H1 (cell line): ENCODE data around the gene CMTR1. TPM values are rescaled to one million over a fixed set of nuclear protein-coding genes. Genes with fewer than 3 reads are reported as not detected.

Experiments used
- CTCF ChIA-PET: fragments of 300-600 bp; sonication (Branson Sonifier 250); formaldehyde crosslinking; loops from one replicate; lab custom pipeline; 2021; ENCODE audit not compliant: partially characterized antibody; lab: Charles Lee
- POLR2A ChIA-PET: fragments of 300-600 bp; sonication (Branson Sonifier 250); formaldehyde crosslinking; loops from one replicate; lab custom pipeline; 2021; ENCODE audit warnings: inconsistent platforms; ENCODE audit not compliant: partially characterized antibody; lab: Charles Lee
- DNase-seq, 2 experiments: peaks; one replicate each; pipeline versions ENCODE4 v3.0.0 to v3.0.0-alpha.2; 2010 to 2022; ENCODE audit warnings: low spot score in 2 of 2, low read depth in 1 of 2, mixed read lengths in 1 of 2
- FAIRE-seq: peaks from 2 replicates; lab custom pipeline; 2011; peaks lifted over from hg19 to GRCh38; lab: Jason Lieb, UNC
- H2AFZ ChIP-seq: 2 replicates; pipeline ENCODE4 v1.8.1; 2012; ENCODE audit warnings: low read length, inconsistent platforms
- H2AK5ac ChIP-seq: 2 replicates; pipeline ENCODE4 v1.6.1; 2013; ENCODE audit warnings: low read depth, low read length
- H2BK120ac ChIP-seq: replicated peaks from 2 replicates; pipeline ENCODE3; 2013; ENCODE audit warnings: low read depth, low read length, inconsistent platforms
- H2BK12ac ChIP-seq: 2 replicates; pipeline ENCODE4 v1.6.1; 2013; ENCODE audit warnings: low read depth, low read length
- H2BK15ac ChIP-seq: 2 replicates; pipeline ENCODE4 v1.6.1; 2013; ENCODE audit warnings: low read length
- H2BK20ac ChIP-seq: 2 replicates; pipeline ENCODE4 v1.6.1; 2013; ENCODE audit warnings: low read length
- H2BK5ac ChIP-seq: 2 replicates; pipeline ENCODE4 v1.6.1; 2013; ENCODE audit warnings: low read depth, low read length
- H3K14ac ChIP-seq: 2 replicates; pipeline ENCODE4 v1.6.1; 2013; ENCODE audit warnings: inconsistent platforms; ENCODE audit not compliant: insufficient read length
- H3K18ac ChIP-seq: 2 replicates; pipeline ENCODE4 v1.6.1; 2013; ENCODE audit warnings: low read length; ENCODE audit errors: extremely low read depth
- H3K23ac ChIP-seq: 2 replicates; pipeline ENCODE4 v1.6.1; 2013; ENCODE audit warnings: inconsistent platforms; ENCODE audit not compliant: insufficient read length
- H3K23me2 ChIP-seq: 2 replicates; pipeline ENCODE4 v1.6.1; 2013; ENCODE audit warnings: low read depth, low read length
- H3K27ac ChIP-seq: 2 replicates; pipeline ENCODE4 v1.6.1; 2011; ENCODE audit warnings: low read depth, low read length, inconsistent platforms
- H3K27me3 ChIP-seq, 4 experiments: replicated peaks in 1 of 4; 1 replicate in 1 of 4; 2 replicates in 3 of 4; pipeline versions ENCODE4 v1.6.1 to v1.8.1; 2011 to 2013; ENCODE audit warnings: low read length in 3 of 4, mild to moderate bottlenecking in 3 of 4, inconsistent platforms in 2 of 4, mixed read lengths in 2 of 4, moderate library complexity in 1 of 4; ENCODE audit not compliant: control insufficient read depth in 3 of 4, insufficient read depth in 3 of 4; ENCODE audit errors: extremely low read depth in 1 of 4
- H3K36me3 ChIP-seq, 4 experiments: 2 replicates each; pipeline versions ENCODE4 v1.6.1 to v1.8.1; 2011 to 2013; ENCODE audit warnings: mild to moderate bottlenecking in 4 of 4, low read length in 3 of 4, moderate library complexity in 2 of 4, control low read depth in 1 of 4, inconsistent platforms in 1 of 4; ENCODE audit not compliant: insufficient read depth in 4 of 4, control insufficient read depth in 2 of 4
- H3K4ac ChIP-seq: replicated peaks from 2 replicates; pipeline ENCODE3; 2013; ENCODE audit warnings: low read length, low read depth, mixed read lengths, inconsistent platforms; ENCODE audit not compliant: insufficient read length
- H3K4me1 ChIP-seq, 4 experiments: replicated peaks in 1 of 4; 1 replicate in 1 of 4; 2 replicates in 3 of 4; pipeline versions ENCODE4 v1.6.1 to v1.8.1; 2011 to 2013; ENCODE audit warnings: low read length in 3 of 4, inconsistent platforms in 2 of 4, mixed read lengths in 1 of 4; ENCODE audit not compliant: insufficient read depth in 4 of 4, control insufficient read depth in 3 of 4
- H3K4me2 ChIP-seq, 2 experiments: 2 replicates each; pipeline versions ENCODE4 v1.6.1 to v1.8.1; 2011 to 2013; ENCODE audit warnings: low read depth in 2 of 2, low read length in 2 of 2, control low read depth in 1 of 2, inconsistent platforms in 1 of 2, mild to moderate bottlenecking in 1 of 2; ENCODE audit not compliant: insufficient read depth in 1 of 2
- H3K4me3 ChIP-seq, 4 experiments: fragments of 200-600, 300-600 bp in 1 of 4; sonication (generic), shearing (Covaris generic), sonication (Bioruptor Twin) in 1 of 4; 2 replicates each; pipeline versions ENCODE4 v1.5.1 to v1.8.1; 2011 to 2016; ENCODE audit warnings: low read length in 4 of 4, low read depth in 3 of 4, control low read depth in 2 of 4, inconsistent platforms in 2 of 4, mild to moderate bottlenecking in 2 of 4, mixed read lengths in 1 of 4, moderate library complexity in 1 of 4; ENCODE audit not compliant: insufficient read depth in 2 of 4; ENCODE audit errors: extremely low read depth in 1 of 4
- H3K56ac ChIP-seq: replicated peaks from 2 replicates; pipeline ENCODE3; 2013; ENCODE audit warnings: low read depth, mild to moderate bottlenecking, mixed read lengths, low read length, inconsistent platforms; ENCODE audit not compliant: insufficient read length
- H3K79me1 ChIP-seq: 2 replicates; pipeline ENCODE4 v1.6.1; 2013; ENCODE audit warnings: low read depth, low read length, control low read depth
- H3K79me2 ChIP-seq, 2 experiments: 2 replicates each; pipeline versions ENCODE4 v1.6.1 to v1.8.1; 2012 to 2013; ENCODE audit warnings: low read length in 2 of 2, mild to moderate bottlenecking in 2 of 2, inconsistent platforms in 1 of 2; ENCODE audit not compliant: insufficient read depth in 2 of 2, control insufficient read depth in 1 of 2
- H3K9ac ChIP-seq, 4 experiments: replicated peaks in 1 of 4; 1 replicate in 1 of 4; 2 replicates in 3 of 4; pipeline versions ENCODE4 v1.6.1 to v1.8.1; 2011 to 2013; ENCODE audit warnings: low read depth in 3 of 4, low read length in 3 of 4, control low read depth in 2 of 4, mild to moderate bottlenecking in 2 of 4, moderate library complexity in 2 of 4, inconsistent platforms in 1 of 4; ENCODE audit errors: extremely low read depth in 1 of 4
- H3K9me3 ChIP-seq, 2 experiments: 2 replicates each; pipeline versions ENCODE4 v1.6.1 to v1.8.1; 2012 to 2013; ENCODE audit warnings: mild to moderate bottlenecking in 2 of 2, moderate library complexity in 2 of 2, control low read depth in 1 of 2, inconsistent platforms in 1 of 2, low read depth in 1 of 2, low read length in 1 of 2, mixed read lengths in 1 of 2; ENCODE audit not compliant: insufficient read depth in 2 of 2
- H4K20me1 ChIP-seq, 2 experiments: replicated peaks in 1 of 2; 2 replicates each; pipeline versions ENCODE3 to v1.8.1; 2011 to 2013; ENCODE audit warnings: inconsistent platforms in 2 of 2, low read length in 2 of 2, mild to moderate bottlenecking in 1 of 2; ENCODE audit not compliant: insufficient read depth in 2 of 2, control insufficient read depth in 1 of 2
- H4K5ac ChIP-seq: 2 replicates; pipeline ENCODE4 v1.6.1; 2013; ENCODE audit warnings: low read length, low read depth, mixed read lengths, inconsistent platforms; ENCODE audit not compliant: insufficient read length
- H4K8ac ChIP-seq: 2 replicates; pipeline ENCODE4 v1.8.0; 2013; ENCODE audit warnings: mild to moderate bottlenecking, moderate library complexity, low read length, inconsistent platforms; ENCODE audit not compliant: insufficient read depth; ENCODE audit errors: extremely low read depth
- H4K91ac ChIP-seq: replicated peaks from 2 replicates; pipeline ENCODE3; 2013; ENCODE audit warnings: low read length, mixed read lengths, inconsistent platforms; ENCODE audit not compliant: insufficient read length
- BACH1 ChIP-seq: IDR thresholded peaks from 2 replicates; pipeline ENCODE4 v1.6.1; 2012; ENCODE audit warnings: low read length, improper control_type of control experiment
- CEBPB ChIP-seq: IDR thresholded peaks from 2 replicates; pipeline ENCODE4 v1.6.1; 2012; ENCODE audit warnings: low read depth, low read length
- CHD2 ChIP-seq: IDR thresholded peaks from 2 replicates; pipeline ENCODE4 v1.6.1; 2012; ENCODE audit warnings: low read length, improper control_type of control experiment
- CTBP2 ChIP-seq: IDR thresholded peaks from 2 replicates; pipeline ENCODE4 v1.7.0; 2011; ENCODE audit warnings: borderline replicate concordance, mild to moderate bottlenecking, moderate library complexity, mixed read lengths, low read length; ENCODE audit not compliant: insufficient read depth, insufficient read length
- EGR1 ChIP-seq: IDR thresholded peaks from 2 replicates; pipeline ENCODE4 v1.6.1; 2011; ENCODE audit warnings: low read depth, low read length, borderline replicate concordance
- FOSL1 ChIP-seq: IDR thresholded peaks from 2 replicates; pipeline ENCODE4 v1.6.1; 2011; ENCODE audit warnings: mild to moderate bottlenecking, low read depth, low read length, moderate library complexity; ENCODE audit not compliant: insufficient read depth
- MAFK ChIP-seq: IDR thresholded peaks from 2 replicates; pipeline ENCODE4 v1.6.1; 2012; ENCODE audit warnings: low read depth, mild to moderate bottlenecking, improper control_type of control experiment, low read length
- RXRA ChIP-seq: IDR thresholded peaks from 2 replicates; pipeline ENCODE4 v1.6.1; 2011; ENCODE audit warnings: low read depth, mild to moderate bottlenecking, low read length, moderate library complexity; ENCODE audit not compliant: insufficient read depth
- SIRT6 ChIP-seq: IDR thresholded peaks from one replicate; pipeline ENCODE4 v1.7.1; 2012; ENCODE audit warnings: low read length, inconsistent platforms
- SUZ12 ChIP-seq: fragments of 200-600 bp; sonication (generic); IDR thresholded peaks from 2 replicates; pipeline ENCODE4 v1.6.1; 2012; ENCODE audit warnings: mild to moderate bottlenecking, inconsistent platforms, low read length, moderate library complexity, mixed read lengths
- TEAD4 ChIP-seq: IDR thresholded peaks from 2 replicates; pipeline ENCODE4 v1.6.1; 2012; ENCODE audit warnings: low read depth, low read length, inconsistent platforms, mixed read lengths
- WGBS, 2 experiments: shearing (Covaris generic) in 1 of 2; methylation state at CpG; one replicate each; pipeline versions ENCODE4 v1.1.6 to v1.1.7; 2013 to 2015; ENCODE audit warnings: low lambda C conversion rate in 2 of 2, mixed read lengths in 2 of 2, inconsistent platforms in 1 of 2, low coverage in 1 of 2, missing lambda C conversion rate in 1 of 2; ENCODE audit not compliant: insufficient replicate concordance in 2 of 2, insufficient coverage in 1 of 2, insufficient read length in 1 of 2; ENCODE audit errors: extremely low coverage in 1 of 2, missing lambda C conversion rate in 1 of 2; 5-methylcytosine and 5-hydroxymethylcytosine counted together
- polyA plus RNA-seq, 7 experiments: library from polyadenylated mRNA; depleted of rRNA in 3 of 7; stranded (reverse) in 5 of 7; unstranded in 2 of 7; fragments of >200 nt in 5 of 7; fragments of 200-250 nt in 2 of 7; gene quantifications; 1 replicate in 5 of 7; 2 replicates in 1 of 7; 4 replicates in 1 of 7; pipeline versions ENCODE4 v1.2.1 to v1.2.3, GENCODE V29; 2011 to 2013; ENCODE audit warnings: missing spikeins in 2 of 7, mixed read lengths in 2 of 7
- total RNA-seq: library from RNA; stranded (reverse); fragmentation: NEBNext Ultra II Directional; extraction: Animal tissue kit (Norgen Biotek cat#: 25700); gene quantifications from 2 replicates; pipeline ENCODE4 v1.2.1, GENCODE V29; 2021
- TF ChIP-seq, protein P1 (sequence below): IDR thresholded peaks from 2 replicates; pipeline ENCODE4 v1.6.1; 2012; ENCODE audit warnings: inconsistent platforms

The CMTR1 gene
- total and polyA plus RNA-seq, 2 of the 8 experiments (the other 6 are each of a cell fraction or from before 2014, with no cell fraction given), result 15.2 to 33.1 TPM

DNA sequence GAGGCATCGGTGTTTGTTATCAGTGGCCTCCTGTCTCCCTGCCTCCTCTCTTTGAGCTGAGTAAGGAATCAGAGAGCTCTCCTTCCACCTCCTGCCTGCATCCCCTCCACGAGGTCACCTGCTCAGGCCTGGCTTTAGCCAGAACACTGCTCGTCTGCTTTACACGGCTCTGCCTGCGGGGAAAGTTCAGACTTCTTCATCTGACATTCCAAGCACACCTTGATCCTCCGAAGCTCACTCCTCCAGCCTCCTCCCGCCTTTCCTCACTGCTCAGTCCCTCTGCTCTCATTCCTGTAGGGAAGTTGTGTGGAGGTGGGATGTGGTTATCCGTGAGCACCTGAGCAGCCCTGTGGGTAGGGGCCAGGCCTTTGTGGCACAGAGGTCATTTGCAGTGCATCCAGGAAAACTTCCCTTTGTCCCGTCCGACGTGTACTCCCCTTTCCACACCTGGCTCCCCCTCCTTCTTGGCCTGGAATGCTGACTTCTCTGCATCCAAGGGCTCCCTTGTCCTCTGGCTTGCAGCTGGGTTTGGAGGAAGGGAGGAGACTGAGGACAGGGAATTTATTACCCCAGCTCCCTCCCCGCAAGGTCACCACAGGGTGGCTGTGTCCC, 79.5 kb downstream of the CMTR1 start:
- peak overlapping the region in 1 of 4 experiments; percentile 20; a peak in 1 of 7 replicates for H3K9ac ChIP-seq
- H4K20me1 ChIP-seq, result no peaks in the 10 kb centered on the region
- CTCF ChIA-PET, result interaction anchor here (0.6 to 2.8 kb wide), 16 partner anchors 10 to 219 kb away, joined by 3 to 14 read pairs (median 5); no protein-coding TSS in a partner anchor
- no peaks in the 10 kb centered on the region for H3K79me1 ChIP-seq
- peaks cover 5% of the 10 kb centered on the region for H3K23me2 ChIP-seq
- H3K4me2 ChIP-seq, result peak overlapping the region; percentile 68 to 73
- H3K79me2 ChIP-seq, result no peaks in the 10 kb centered on the region
- peak in 1 of 2 experiments; percentile 71 for DNase-seq
- H3K14ac ChIP-seq, result peak overlapping the region; percentile 14
- peak overlapping the region; percentile 93 for H4K91ac ChIP-seq
- peak overlapping the region; percentile 72 for H3K18ac ChIP-seq
- H3K36me3 ChIP-seq, result no peaks in the 10 kb centered on the region
- peak overlapping the region in 3 of 4 experiments; percentile 10 to 49 (median 26); a peak in 5 of 8 replicates for H3K4me3 ChIP-seq
- H2AK5ac ChIP-seq, result no peak overlapping the region
- H3K4ac ChIP-seq, result no peak overlapping the region
- H4K8ac ChIP-seq, result peak overlapping the region; percentile 74; the same call in 1 of the 2 replicates
- H2AFZ ChIP-seq, result peak overlapping the region; percentile 90
- H2BK120ac ChIP-seq, result peak overlapping the region; percentile 8
- peak overlapping the region; percentile 53 for H2BK20ac ChIP-seq
- no peak overlapping the region for H4K5ac ChIP-seq
- H2BK15ac ChIP-seq, result peak overlapping the region; percentile 93; the same call in 1 of the 2 replicates
- WGBS, 2 experiments, result 10% methylated on average over 12 of the region's 12 CpGs; no CpG with 5 or more reads in 1 of the 2 experiments
- H2BK5ac ChIP-seq, result peak overlapping the region; percentile 53; the same call in 1 of the 2 replicates
- peaks cover 2 to 54% (median 42%) of the 10 kb centered on the region in 4 experiments for H3K4me1 ChIP-seq
- no peaks in the 10 kb centered on the region for H3K9me3 ChIP-seq
- FAIRE-seq, result no peak
- no peak overlapping the region for H3K23ac ChIP-seq
- H2BK12ac ChIP-seq, result peak overlapping the region; percentile 94; the same call in 1 of the 2 replicates
- peaks cover 0 to 29% (median 21%) of the 10 kb centered on the region in 4 experiments; a peak in 6 of 7 replicates for H3K27me3 ChIP-seq
- POLR2A ChIA-PET, result interaction anchor here (0.8 to 2.7 kb wide), 8 partner anchors 11 to 53 kb away, joined by 3 to 10 read pairs (median 6); partner anchors contain the start of gene CCDC167
- H3K56ac ChIP-seq, result no peak overlapping the region
- H3K27ac ChIP-seq, result no peak overlapping the region
- peak; percentile 96 for TF ChIP-seq CTBP2
- no peak for TF ChIP-seq CHD2
- TF ChIP-seq FOSL1, result no peak
- TF ChIP-seq EGR1, result no peak
- TF ChIP-seq TEAD4, result peak; percentile 94
- TF ChIP-seq RXRA, result peak; percentile 78; the same call in 1 of the 2 replicates
- TF ChIP-seq SUZ12, result peak; percentile 34; the same call in 1 of the 2 replicates
- TF ChIP-seq BACH1, result no peak
- no peak for TF ChIP-seq MAFK
- TF ChIP-seq SIRT6, result no peak
- TF ChIP-seq, protein P1, sequence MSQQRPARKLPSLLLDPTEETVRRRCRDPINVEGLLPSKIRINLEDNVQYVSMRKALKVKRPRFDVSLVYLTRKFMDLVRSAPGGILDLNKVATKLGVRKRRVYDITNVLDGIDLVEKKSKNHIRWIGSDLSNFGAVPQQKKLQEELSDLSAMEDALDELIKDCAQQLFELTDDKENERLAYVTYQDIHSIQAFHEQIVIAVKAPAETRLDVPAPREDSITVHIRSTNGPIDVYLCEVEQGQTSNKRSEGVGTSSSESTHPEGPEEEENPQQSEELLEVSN, result peak; percentile 81
- TF ChIP-seq CEBPB, result no peak
